ENCODE data around the gene GBE1. TPM values are rescaled to one million over a fixed set of nuclear protein-coding genes. Genes with fewer than 3 reads are reported as not detected.

GBE1 gene
- polyA plus RNA-seq, 1 donor: 29.7 TPM

- no peak for DNase-seq
Measured at GRCh38 chr3:81622395-81622794, 139.1 kb downstream of the GBE1 start.

GRCh38 chr3:81621277-81621676 is 140.2 kb downstream of the GBE1 start:
- no peak for DNase-seq

- DNase-seq: no peak
Measured at GRCh38 chr3:81620849-81621248, 140.6 kb downstream of the GBE1 start.

- DNase-seq: no peak
Measured at GRCh38 chr3:81612768-81613167, 148.7 kb downstream of the GBE1 start.

GRCh38 chr3:81602781-81603180 is 158.7 kb downstream of the GBE1 start:
- no peak for DNase-seq

GRCh38 chr3:81601707-81602305 is 159.6 kb downstream of the GBE1 start:
- no peak for DNase-seq

GRCh38 chr3:81592101-81592500 is 169.3 kb downstream of the GBE1 start:
- DNase-seq: no peak

GRCh38 chr3:81585937-81586336 is 175.5 kb downstream of the GBE1 start:
- DNase-seq: no peak

- no peak for DNase-seq
Measured at GRCh38 chr3:81585056-81585455, 176.4 kb downstream of the GBE1 start.

GRCh38 chr3:81581966-81582599 is 179.4 kb downstream of the GBE1 start:
- peak; percentile 6 for DNase-seq

- DNase-seq: no peak
Measured at GRCh38 chr3:81580355-81580754, 181.1 kb downstream of the GBE1 start.

GRCh38 chr3:81579744-81580143 is 181.7 kb downstream of the GBE1 start:
- DNase-seq: no peak

- no peak for DNase-seq
Measured at GRCh38 chr3:81572201-81572756, 189.2 kb downstream of the GBE1 start.

- no peak for DNase-seq
Measured at GRCh38 chr3:81568378-81568777, 193.1 kb downstream of the GBE1 start.

GRCh38 chr3:81565041-81565440 is 196.4 kb downstream of the GBE1 start:
- no peak for DNase-seq

- no peak for DNase-seq
Measured at GRCh38 chr3:81558106-81558505, 203.3 kb downstream of the GBE1 start.

- DNase-seq: no peak
Measured at GRCh38 chr3:81554801-81555200, 206.6 kb downstream of the GBE1 start.

- DNase-seq: no peak
Measured at GRCh38 chr3:81554388-81554787, 207.1 kb downstream of the GBE1 start.

- DNase-seq: no peak
Measured at GRCh38 chr3:81550415-81550814, 211.0 kb downstream of the GBE1 start.

GRCh38 chr3:81549831-81550230 is 211.6 kb downstream of the GBE1 start:
- no peak for DNase-seq

- DNase-seq: no peak
Measured at GRCh38 chr3:81549388-81549787, 212.1 kb downstream of the GBE1 start.

GRCh38 chr3:81545572-81545971 is 215.9 kb downstream of the GBE1 start:
- no peak for DNase-seq

- no peak for DNase-seq
Measured at GRCh38 chr3:81544385-81544784, 217.1 kb downstream of the GBE1 start.

- DNase-seq: no peak
Measured at GRCh38 chr3:81540787-81541186, 220.7 kb downstream of the GBE1 start.

Data from left kidney (tissue), 2 donors.